GM15510 (cell line): ENCODE data around the gene NHEJ1.

ENCODE experiments used
- POLR2A ChIP-seq: IDR thresholded peaks from 3 replicates; pipeline ENCODE4 v1.6.1; 2011; ENCODE audit warnings: borderline replicate concordance; ENCODE audit not compliant: insufficient read length; ENCODE audit errors: extremely low read depth

Gene NHEJ1

GRCh38 chr2:219124381-219125110 is 36.1 kb downstream of the NHEJ1 start:
- TF ChIP-seq POLR2A, result no peak

GRCh38 chr2:219123356-219124135 is 37.1 kb downstream of the NHEJ1 start:
- TF ChIP-seq POLR2A, result no peak

DNA sequence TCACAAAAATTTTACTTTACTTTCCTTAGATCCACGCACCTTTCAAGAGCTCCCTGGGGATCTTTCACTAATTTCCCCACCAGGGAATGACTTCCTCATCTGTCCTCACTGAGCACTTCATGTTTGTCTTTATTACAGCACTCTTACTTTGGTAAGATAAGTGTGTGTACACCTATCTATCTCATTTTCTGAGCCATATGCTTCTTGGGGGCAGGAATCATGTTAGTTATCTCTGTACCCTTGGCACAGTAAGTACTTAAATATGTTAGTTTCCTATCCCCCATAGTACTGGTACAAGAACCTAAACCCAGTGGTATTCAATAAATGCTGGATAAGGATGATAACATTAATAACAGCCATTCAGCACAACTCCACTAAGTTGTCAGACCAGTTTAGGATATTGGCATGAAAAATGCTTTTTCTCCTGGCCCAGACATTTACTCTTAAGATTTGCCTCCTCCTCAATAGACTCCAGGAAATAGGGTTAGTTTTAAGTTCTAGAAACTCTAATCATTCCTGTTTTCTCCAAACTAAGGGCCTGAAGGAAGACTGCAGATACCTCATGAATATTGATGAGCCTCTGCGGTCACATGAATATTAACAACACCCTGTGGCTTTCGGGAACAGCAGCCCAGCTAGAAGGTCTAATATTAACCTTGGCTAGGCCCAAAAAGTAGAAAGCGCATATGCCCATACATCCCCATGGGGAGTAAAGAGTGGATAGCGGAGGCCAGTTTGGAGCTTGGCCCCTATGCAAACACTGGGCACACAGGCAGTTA is 38.2 kb downstream of the NHEJ1 start:
- no peak for TF ChIP-seq POLR2A

- no peak for TF ChIP-seq POLR2A
Observed at GRCh38 chr2:219120082-219120481, 40.5 kb downstream of the NHEJ1 start.

DNA sequence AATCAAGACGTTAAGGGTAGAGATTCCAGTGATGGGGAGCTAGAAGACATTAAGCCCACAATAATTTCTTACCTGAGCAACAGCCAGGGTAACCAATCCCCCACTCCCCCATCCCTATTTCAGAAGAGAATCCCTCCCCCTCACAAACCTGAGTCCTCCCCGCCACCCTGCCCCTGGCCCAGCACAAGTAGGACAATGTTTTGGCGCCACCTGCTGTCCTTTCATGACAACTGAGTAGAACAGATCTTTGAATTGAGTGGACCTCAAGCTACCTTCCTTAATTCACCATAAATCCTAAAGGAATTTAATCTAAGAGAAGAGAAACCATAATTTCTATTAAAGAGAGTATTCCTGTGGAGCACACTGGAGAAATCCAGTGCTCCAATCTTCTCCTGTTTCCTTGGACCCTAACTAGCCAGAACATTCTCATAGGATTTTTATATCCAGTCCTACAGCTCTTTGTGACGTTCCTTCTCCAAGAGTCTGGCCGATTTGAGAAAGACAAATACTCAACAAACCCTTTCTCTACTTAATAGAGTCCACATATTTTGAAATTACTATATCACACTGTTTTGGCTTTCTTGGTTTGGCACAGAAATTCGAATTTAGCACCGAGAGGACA is 41.1 kb downstream of the NHEJ1 start:
- no peak for TF ChIP-seq POLR2A

DNA sequence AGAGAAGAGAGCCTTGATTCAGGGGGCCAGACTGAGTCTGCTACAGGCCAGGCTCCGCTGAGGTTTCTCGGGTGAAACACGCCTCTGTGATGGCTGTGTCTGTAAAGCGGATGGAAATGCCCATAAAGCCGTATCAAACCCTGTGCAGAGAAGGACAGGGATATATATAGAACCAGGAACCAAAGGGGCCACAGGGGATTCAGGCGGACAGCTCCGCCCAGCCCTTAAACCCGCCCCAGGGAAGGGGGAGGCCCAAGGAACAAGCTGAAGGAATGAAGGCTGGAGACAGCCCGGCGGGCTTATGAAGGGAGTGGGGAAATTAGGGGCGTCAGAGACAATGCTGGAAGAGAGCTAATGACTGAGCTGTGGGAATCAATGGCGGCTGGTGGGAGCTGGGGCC is 42.1 kb downstream of the NHEJ1 start:
- no peak for TF ChIP-seq POLR2A

DNA sequence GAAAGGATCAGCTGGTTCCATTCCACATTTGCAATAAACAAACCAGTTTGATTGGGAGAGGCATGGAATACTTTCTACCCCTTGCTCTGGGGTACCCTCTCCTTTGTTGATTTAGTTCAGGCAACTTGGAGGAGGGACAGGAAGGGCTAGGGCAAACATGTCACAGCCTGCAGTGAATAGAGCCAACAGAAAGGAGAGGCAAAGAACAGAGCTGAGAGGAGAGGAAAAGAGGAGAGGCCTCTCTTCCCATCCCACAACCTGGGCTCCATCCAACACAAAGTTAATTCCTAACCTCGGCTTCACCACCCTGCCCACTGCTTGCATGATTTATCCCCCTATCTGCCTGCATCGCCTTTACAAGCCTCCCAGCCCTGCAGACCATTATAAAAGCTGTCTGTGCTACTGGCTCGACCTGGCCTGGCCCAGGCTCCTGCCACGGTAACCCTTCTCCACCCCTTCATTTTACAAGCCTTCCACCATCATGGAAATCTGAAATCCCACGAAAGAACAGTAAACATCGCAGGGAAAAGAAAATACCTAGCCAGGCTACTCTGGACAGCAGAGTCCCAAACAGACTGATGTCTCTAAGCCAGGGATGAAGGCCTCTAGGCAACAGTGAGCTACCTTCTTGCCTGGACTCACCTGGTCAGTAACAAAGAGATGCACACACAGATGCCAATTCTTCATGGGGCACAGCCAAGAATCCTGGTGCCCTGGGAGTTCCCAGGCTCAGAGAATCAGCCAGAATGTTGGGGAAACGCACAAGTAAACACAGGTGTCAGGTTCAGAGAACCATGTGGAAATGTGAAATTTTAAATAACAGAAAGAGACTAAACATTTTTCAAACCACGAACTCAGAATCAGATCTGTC is 43.6 kb downstream of the NHEJ1 start:
- no peak for TF ChIP-seq POLR2A

DNA sequence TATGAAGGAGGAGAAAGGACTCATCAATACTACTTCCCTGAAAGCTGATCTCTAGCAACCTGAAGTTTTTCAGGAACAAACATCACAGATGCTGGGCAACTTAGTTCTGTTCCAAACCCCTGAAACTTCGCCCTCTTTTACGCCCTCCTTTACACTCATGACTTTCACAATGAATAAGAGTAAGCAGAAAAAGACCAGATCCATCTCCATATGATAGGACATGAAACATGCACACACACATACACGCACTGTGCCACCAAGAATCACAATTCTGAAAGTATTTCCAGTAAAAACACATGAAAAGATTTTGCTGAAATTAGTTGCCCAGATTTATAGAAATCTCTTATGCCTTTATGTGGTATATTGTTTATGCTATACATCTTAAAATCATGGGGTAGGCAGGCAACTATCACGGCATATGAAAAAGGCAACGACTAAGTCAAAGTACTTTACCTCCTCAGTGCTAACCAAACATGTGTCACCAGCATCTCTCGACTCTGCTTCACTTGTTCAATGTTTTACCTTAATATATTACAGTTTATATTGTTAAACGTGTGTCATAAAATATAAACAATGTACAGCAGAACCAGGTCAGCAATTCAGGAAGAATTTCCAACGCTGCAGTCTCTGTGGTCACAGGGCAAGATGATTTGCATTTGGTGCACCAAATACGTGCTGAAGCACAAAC is 47.8 kb downstream of the NHEJ1 start:
- no peak for TF ChIP-seq POLR2A

DNA sequence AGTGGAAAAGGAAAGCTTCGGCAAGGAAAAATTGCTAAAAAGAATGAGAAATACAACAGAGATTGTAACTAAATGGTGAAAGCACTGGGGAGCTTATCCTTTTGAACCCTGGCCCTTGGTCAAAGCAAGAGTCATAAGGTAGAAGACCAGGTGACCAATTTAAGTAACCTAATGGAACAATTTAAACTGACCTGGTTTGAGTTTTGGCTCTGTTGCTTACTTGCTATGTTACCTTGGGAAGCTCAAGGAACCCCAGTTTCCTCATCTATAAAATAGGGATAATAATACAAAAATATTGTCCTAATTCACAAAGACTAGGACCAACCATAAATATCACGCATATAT is 48.6 kb downstream of the NHEJ1 start:
- TF ChIP-seq POLR2A, result no peak

- no peak for TF ChIP-seq POLR2A
Observed at GRCh38 chr2:219111375-219112061, 49.1 kb downstream of the NHEJ1 start.

DNA sequence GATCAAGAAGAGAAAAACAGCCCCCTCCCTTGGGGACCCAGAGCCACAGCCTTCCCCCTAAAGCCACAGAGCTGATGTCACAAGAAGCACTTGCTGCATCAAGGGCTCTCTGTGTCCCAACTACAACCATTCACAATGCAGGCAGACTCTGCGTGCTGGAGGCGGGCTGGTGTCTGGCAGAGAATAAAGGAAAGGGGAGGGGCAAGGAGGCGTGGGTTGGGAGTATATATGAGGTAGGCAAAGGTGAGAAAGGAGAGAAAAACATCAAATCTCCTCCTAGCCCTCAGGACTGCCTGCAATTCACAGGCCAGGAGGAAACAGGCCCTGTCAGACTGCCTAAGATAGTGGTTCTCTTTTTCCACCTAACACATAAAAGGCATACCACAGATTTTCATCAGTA is 51.1 kb downstream of the NHEJ1 start:
- TF ChIP-seq POLR2A, result no peak

DNA sequence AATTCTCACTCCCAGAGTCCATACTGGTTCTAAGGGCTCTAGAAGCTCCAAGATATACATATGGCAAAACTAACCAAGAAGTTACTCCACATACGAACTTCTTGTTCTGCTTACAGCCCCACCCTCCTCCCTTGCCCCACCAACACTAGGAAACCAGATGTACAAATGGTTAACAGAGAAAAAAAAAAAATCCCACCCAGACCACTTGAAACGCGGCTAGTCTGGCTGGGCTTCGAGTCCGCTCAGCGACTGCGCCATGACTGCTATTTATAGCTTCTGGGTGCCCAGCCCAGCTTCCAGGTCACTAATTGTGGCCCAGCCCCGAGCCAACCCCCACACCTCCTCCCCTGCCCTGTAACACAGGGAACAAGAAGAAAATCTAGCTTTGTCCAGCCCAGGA is 52.9 kb downstream of the NHEJ1 start:
- TF ChIP-seq POLR2A, result no peak

DNA sequence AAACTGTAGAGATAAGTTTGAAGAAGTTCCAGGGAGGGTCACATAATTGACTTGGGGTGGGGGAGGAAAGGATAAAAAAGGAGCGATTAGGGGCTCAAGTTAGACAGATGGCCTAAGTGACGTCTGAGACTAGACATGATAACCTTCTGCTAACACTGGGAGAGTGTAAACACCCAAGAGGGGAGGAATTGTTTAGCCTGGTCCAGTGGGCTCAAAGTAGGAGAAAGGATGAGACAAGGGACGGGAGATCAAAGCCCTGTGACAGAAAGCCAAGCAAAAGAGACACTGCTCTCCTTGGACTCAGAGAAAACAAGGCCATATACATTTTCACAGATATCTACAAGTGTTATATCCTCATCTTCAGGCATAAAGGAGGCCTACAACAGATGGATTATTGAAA is 54.4 kb downstream of the NHEJ1 start:
- no peak for TF ChIP-seq POLR2A
